Progenitor cell of endocrine pancreas (in vitro differentiated cells): ENCODE data around the gene ACYP2. TPM values are rescaled to one million over a fixed set of nuclear protein-coding genes. Genes with fewer than 3 reads are reported as not detected.
A peak's percentile ranks its signal among the peaks of the same experiment; 100 is the strongest.

ENCODE experiments used
- DNase-seq: peaks from one replicate; pipeline ENCODE4 v3.0.0; 2021; ENCODE audit warnings: low spot score; ENCODE audit not compliant: unreplicated experiment
- H3K27ac Mint-ChIP-seq: 2 replicates; pipeline ENCODE4 v1.8.0; 2021; ENCODE audit warnings: mild to moderate bottlenecking, moderate library complexity, mixed read lengths
- H3K27me3 Mint-ChIP-seq: 2 replicates; pipeline ENCODE4 v1.8.0; 2021; ENCODE audit warnings: mixed read lengths
- H3K36me3 Mint-ChIP-seq: 2 replicates; pipeline ENCODE4 v1.8.0; 2022; ENCODE audit warnings: mixed read lengths; ENCODE audit not compliant: insufficient read depth
- H3K4me1 Mint-ChIP-seq: 2 replicates; pipeline ENCODE4 v1.8.0; 2021; ENCODE audit warnings: low read depth, mixed read lengths
- H3K4me3 Mint-ChIP-seq: 2 replicates; pipeline ENCODE4 v1.8.0; 2021; ENCODE audit warnings: low read depth, mild to moderate bottlenecking, moderate library complexity, mixed read lengths
- H3K9me3 Mint-ChIP-seq: 2 replicates; pipeline ENCODE4 v1.8.0; 2021; ENCODE audit warnings: low read depth, mixed read lengths
- CTCF ChIP-seq: fragments of 200-600 bp; sonication (generic); IDR thresholded peaks from one replicate; pipeline ENCODE4 v1.5.0; 2021; ENCODE audit warnings: antibody characterized with exemption, mild to moderate bottlenecking; ENCODE audit not compliant: unreplicated experiment
- total RNA-seq: library from RNA; stranded (reverse); gene quantifications from 2 replicates; pipeline ENCODE4 v1.2.1, GENCODE V29; 2021

The ACYP2 gene
- total RNA-seq, 1 donor from 2014 or later: 8.6 TPM

DNA sequence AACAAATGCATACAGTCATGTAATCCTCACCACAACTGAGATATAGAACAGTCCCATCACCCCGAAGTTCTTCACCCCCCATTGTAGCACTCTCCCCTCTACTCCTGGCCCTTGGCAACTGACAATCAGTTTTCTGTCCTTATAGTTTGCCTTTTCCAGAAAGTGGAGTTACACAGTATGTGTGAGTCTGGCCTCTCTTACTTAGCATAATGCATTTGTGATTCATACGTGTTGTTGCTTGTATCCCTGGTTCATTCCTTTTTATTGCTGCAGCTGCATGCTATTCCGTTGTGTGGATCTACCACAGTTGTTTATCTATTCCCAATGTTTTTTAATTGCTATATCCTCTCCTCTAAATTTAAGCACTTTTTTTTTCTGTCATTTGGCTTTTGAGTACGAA, 17.6 kb downstream of the ACYP2 start:
- Mint-ChIP-seq H3K4me1 (no peaks in the 10 kb centered on the region), H3K27me3 (no peaks in the 10 kb centered on the region), H3K4me3 (no peak overlapping the region), H3K36me3 (peaks cover 2% of the 10 kb centered on the region), H3K27ac (no peak overlapping the region), H3K9me3 (peaks cover 6% of the 10 kb centered on the region)
- TF ChIP-seq CTCF: no peak
- DNase-seq: no peak

DNA sequence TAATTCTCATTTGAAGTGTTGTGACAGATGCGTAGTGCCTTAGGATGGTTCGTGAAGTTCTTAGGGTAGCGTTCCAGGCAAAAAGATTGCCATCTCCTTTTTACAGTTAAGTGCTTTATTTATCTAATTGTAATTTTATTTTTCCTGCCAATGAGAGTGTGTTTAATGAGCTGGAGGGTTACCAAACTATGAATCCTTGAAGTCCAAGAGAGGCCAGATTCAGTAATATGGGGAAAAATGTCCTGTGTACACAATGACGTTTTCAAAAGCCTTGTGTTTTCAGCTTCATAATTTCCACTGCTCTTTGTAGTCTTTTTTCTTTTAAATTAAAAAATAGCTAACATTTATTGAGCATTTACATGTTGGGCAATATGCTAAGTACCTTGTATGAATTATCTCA, 23.8 kb downstream of the ACYP2 start:
- Mint-ChIP-seq H3K9me3 (peaks cover 6% of the 10 kb centered on the region), H3K4me3 (no peak overlapping the region), H3K36me3 (peaks cover 2% of the 10 kb centered on the region), H3K4me1 (peaks cover 2% of the 10 kb centered on the region), H3K27me3 (no peaks in the 10 kb centered on the region), H3K27ac (no peak overlapping the region)
- DNase-seq: no peak
- no peak for TF ChIP-seq CTCF

GRCh38 chr2:54143780-54144179, 28.4 kb downstream of the ACYP2 start:
- TF ChIP-seq CTCF: no peak
- Mint-ChIP-seq H3K27me3 (no peaks in the 10 kb centered on the region), H3K27ac (no peak overlapping the region), H3K4me3 (no peak overlapping the region), H3K36me3 (no peaks in the 10 kb centered on the region), H3K9me3 (no peaks in the 10 kb centered on the region), H3K4me1 (peaks cover 2% of the 10 kb centered on the region)
- DNase-seq: no peak

DNA sequence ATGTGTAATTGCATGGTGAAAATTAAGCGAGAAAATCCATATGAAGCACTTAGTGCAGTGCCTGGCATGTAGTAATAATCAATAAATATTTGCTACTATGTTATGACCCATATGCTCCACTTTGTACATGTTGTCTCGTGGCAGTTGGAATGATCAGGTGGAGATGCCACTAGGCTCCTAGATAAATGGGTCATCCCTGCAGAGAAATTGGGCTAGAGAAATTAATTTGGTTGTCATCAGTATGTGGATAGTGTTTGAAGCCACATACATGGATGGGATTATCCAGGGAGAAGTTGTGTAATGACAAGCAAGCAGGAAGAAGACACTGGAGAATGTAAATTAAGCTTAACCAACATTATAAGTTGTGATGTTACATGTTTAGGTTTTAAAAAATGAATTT, 33.0 kb downstream of the ACYP2 start:
- no peak for DNase-seq
- H3K27ac Mint-ChIP-seq: no peak overlapping the region
- no peaks in the 10 kb centered on the region for H3K27me3 Mint-ChIP-seq
- no peak for TF ChIP-seq CTCF
- H3K36me3 Mint-ChIP-seq: peaks cover 1% of the 10 kb centered on the region
- H3K9me3 Mint-ChIP-seq: no peaks in the 10 kb centered on the region
- peaks cover 2% of the 10 kb centered on the region for H3K4me1 Mint-ChIP-seq
- no peak overlapping the region for H3K4me3 Mint-ChIP-seq

GRCh38 chr2:54149638-54150441, 34.4 kb downstream of the ACYP2 start:
- no peak for TF ChIP-seq CTCF
- Mint-ChIP-seq H3K27ac (peak overlapping the region; percentile 59), H3K4me3 (no peak overlapping the region), H3K27me3 (no peaks in the 10 kb centered on the region), H3K4me1 (no peaks in the 10 kb centered on the region), H3K36me3 (peaks cover 4% of the 10 kb centered on the region), H3K9me3 (peaks cover 7% of the 10 kb centered on the region)
- DNase-seq: no peak
